ENCODE data around the gene FAT4. TPM values are rescaled to one million over a fixed set of nuclear protein-coding genes. Genes with fewer than 3 reads are reported as not detected.

FAT4 gene
- total and polyA plus RNA-seq, 2 of the 8 experiments (the other 6 are each of a cell fraction or from before 2014, with no cell fraction given): 1.3 to 5.3 TPM

DNA sequence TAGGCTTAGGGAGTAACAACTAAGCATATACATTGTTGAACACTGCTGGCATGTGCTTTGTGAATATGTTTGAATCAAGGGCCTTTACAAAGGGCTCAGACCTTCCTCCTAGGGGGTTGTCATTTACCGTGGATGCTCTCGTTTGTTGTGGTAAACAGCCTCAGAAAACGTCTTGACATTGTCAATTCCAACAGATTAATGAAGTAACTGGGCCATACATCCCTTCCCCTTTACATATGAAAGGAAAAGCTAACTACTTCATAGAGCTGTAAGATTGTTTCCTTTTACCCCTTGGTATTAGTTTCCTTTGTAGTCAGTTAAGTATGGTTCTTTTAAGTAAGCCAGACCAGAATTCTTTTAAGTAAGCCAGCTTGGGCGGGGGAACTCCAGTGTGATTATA, 42.9 kb downstream of the FAT4 start (continued):
- TF ChIP-seq HDAC6 (IDR thresholded peaks at IDR 0.05; ENCODE audit: low read depth, low read length): no peak
- TF ChIP-seq HDAC2 (IDR thresholded peaks at IDR 0.05; ENCODE audit: borderline replicate concordance in 1 of 2, low read depth in 2 of 2, low read length in 2 of 2): peak in 1 of 2 experiments; percentile 73; a peak in 1 of 4 replicates
- TF ChIP-seq BRCA1 (IDR thresholded peaks at IDR 0.05; ENCODE audit: low read depth, low read length): no peak
- no peak for TF ChIP-seq SP2 (IDR thresholded peaks at IDR 0.05; ENCODE audit: low read length)
- TF ChIP-seq SAP30 (IDR thresholded peaks at IDR 0.05; ENCODE audit: insufficient read depth, insufficient replicate concordance, low read length): no peak
- TF ChIP-seq JUND (IDR thresholded peaks at IDR 0.05; ENCODE audit: low read length): no peak
- TF ChIP-seq CHD1 (IDR thresholded peaks at IDR 0.05; ENCODE audit: low read depth, low read length): no peak
